Adipocyte (in vitro differentiated cells): ENCODE data around the gene OPCML.

Source experiments
- DNase-seq: peaks from one replicate; pipeline ENCODE4 v3.0.0-alpha.2; 2015; ENCODE audit warnings: low read depth
- H3K27me3 ChIP-seq: replicated peaks from 2 replicates; pipeline ENCODE4 v1.7.0; 2013; ENCODE audit warnings: mild to moderate bottlenecking, low read length, moderate library complexity; ENCODE audit not compliant: control insufficient read depth, insufficient read depth
- H3K36me3 ChIP-seq: 2 replicates; pipeline ENCODE4 v1.7.0; 2013; ENCODE audit warnings: low read length, mild to moderate bottlenecking, moderate library complexity; ENCODE audit not compliant: control insufficient read depth, insufficient read depth, severe bottlenecking
- H3K4me1 ChIP-seq: 2 replicates; pipeline ENCODE4 v1.7.0; 2013; ENCODE audit warnings: mild to moderate bottlenecking, low read length, moderate library complexity; ENCODE audit not compliant: control insufficient read depth, insufficient read depth
- H3K4me3 ChIP-seq: 2 replicates; pipeline ENCODE4 v1.7.0; 2013; ENCODE audit warnings: mild to moderate bottlenecking, low read length, moderate library complexity
- H3K9ac ChIP-seq: 2 replicates; pipeline ENCODE4 v1.7.0; 2013; ENCODE audit warnings: mild to moderate bottlenecking, low read length, moderate library complexity
- H3K9me3 ChIP-seq: 2 replicates; pipeline ENCODE4 v1.7.0; 2013; ENCODE audit warnings: mild to moderate bottlenecking, low read length, moderate library complexity; ENCODE audit not compliant: control insufficient read depth

OPCML gene

GRCh38 chr11:133346137-133346536 lies 186.2 kb downstream of the OPCML start:
- no peaks in the 10 kb centered on the region for H3K36me3 ChIP-seq

GRCh38 chr11:133343951-133344350 lies 188.3 kb downstream of the OPCML start:
- H3K4me3 ChIP-seq = no peak overlapping the region
- no peak overlapping the region for H3K9ac ChIP-seq
- H3K27me3 ChIP-seq = no peaks in the 10 kb centered on the region
- no peaks in the 10 kb centered on the region for H3K36me3 ChIP-seq
- no peaks in the 10 kb centered on the region for H3K4me1 ChIP-seq
- H3K9me3 ChIP-seq = no peaks in the 10 kb centered on the region
- no peak for DNase-seq

More at GRCh38 chr11:133346137-133346536, 186.2 kb downstream of the OPCML start:
- no peaks in the 10 kb centered on the region for H3K4me1 ChIP-seq
- no peaks in the 10 kb centered on the region for H3K9me3 ChIP-seq
- H3K4me3 ChIP-seq = no peak overlapping the region
- H3K27me3 ChIP-seq = no peaks in the 10 kb centered on the region
- H3K9ac ChIP-seq = no peak overlapping the region
- no peak for DNase-seq

- H3K4me3 ChIP-seq = no peak overlapping the region
- no peaks in the 10 kb centered on the region for H3K27me3 ChIP-seq
- no peak overlapping the region for H3K9ac ChIP-seq
- H3K9me3 ChIP-seq = no peaks in the 10 kb centered on the region
- no peaks in the 10 kb centered on the region for H3K36me3 ChIP-seq
- DNase-seq = no peak
- H3K4me1 ChIP-seq = no peaks in the 10 kb centered on the region
These were observed 192.7 kb downstream of the OPCML start for GRCh38 chr11:133339495-133340140.

GRCh38 chr11:133338588-133338987 lies 193.7 kb downstream of the OPCML start:
- no peaks in the 10 kb centered on the region for H3K9me3 ChIP-seq
- no peaks in the 10 kb centered on the region for H3K4me1 ChIP-seq
- no peak for DNase-seq
- H3K9ac ChIP-seq = no peak overlapping the region
- H3K36me3 ChIP-seq = no peaks in the 10 kb centered on the region
- no peak overlapping the region for H3K4me3 ChIP-seq
- H3K27me3 ChIP-seq = no peaks in the 10 kb centered on the region

- no peaks in the 10 kb centered on the region for H3K36me3 ChIP-seq
- H3K27me3 ChIP-seq = no peaks in the 10 kb centered on the region
- H3K4me1 ChIP-seq = no peaks in the 10 kb centered on the region
- DNase-seq = no peak
- H3K4me3 ChIP-seq = no peak overlapping the region
- no peak overlapping the region for H3K9ac ChIP-seq
- H3K9me3 ChIP-seq = no peaks in the 10 kb centered on the region
These were observed 194.3 kb downstream of the OPCML start for GRCh38 chr11:133337951-133338418.

- no peaks in the 10 kb centered on the region for H3K4me1 ChIP-seq
These were observed 195.1 kb downstream of the OPCML start for GRCh38 chr11:133337193-133337592.

GRCh38 chr11:133331031-133331430 lies 201.3 kb downstream of the OPCML start:
- Histone ChIP-seq H3K9ac (no peak overlapping the region), H3K27me3 (no peaks in the 10 kb centered on the region), H3K4me1 (no peaks in the 10 kb centered on the region)

More at GRCh38 chr11:133337193-133337592, 195.1 kb downstream of the OPCML start:
- Histone ChIP-seq H3K36me3 (no peaks in the 10 kb centered on the region), H3K27me3 (no peaks in the 10 kb centered on the region), H3K9ac (no peak overlapping the region), H3K9me3 (no peaks in the 10 kb centered on the region), H3K4me3 (no peak overlapping the region)
- no peak for DNase-seq

GRCh38 chr11:133326849-133327248 lies 205.5 kb downstream of the OPCML start:
- DNase-seq = no peak
- no peak overlapping the region for H3K9ac ChIP-seq

More at GRCh38 chr11:133331031-133331430, 201.3 kb downstream of the OPCML start:
- Histone ChIP-seq H3K36me3 (no peaks in the 10 kb centered on the region), H3K9me3 (no peaks in the 10 kb centered on the region), H3K4me3 (no peak overlapping the region)
- DNase-seq = no peak

GRCh38 chr11:133326332-133326731 lies 206.0 kb downstream of the OPCML start:
- Histone ChIP-seq H3K9me3 (no peaks in the 10 kb centered on the region), H3K36me3 (no peaks in the 10 kb centered on the region), H3K4me3 (no peak overlapping the region)

More at GRCh38 chr11:133326849-133327248, 205.5 kb downstream of the OPCML start:
- Histone ChIP-seq H3K9me3 (no peaks in the 10 kb centered on the region), H3K27me3 (no peaks in the 10 kb centered on the region), H3K4me1 (no peaks in the 10 kb centered on the region), H3K4me3 (no peak overlapping the region), H3K36me3 (no peaks in the 10 kb centered on the region)

GRCh38 chr11:133325711-133326110 lies 206.6 kb downstream of the OPCML start:
- H3K4me3 ChIP-seq = no peak overlapping the region
- H3K4me1 ChIP-seq = no peaks in the 10 kb centered on the region
- no peaks in the 10 kb centered on the region for H3K9me3 ChIP-seq
- H3K36me3 ChIP-seq = no peaks in the 10 kb centered on the region
- H3K9ac ChIP-seq = no peak overlapping the region
- DNase-seq = no peak
- no peaks in the 10 kb centered on the region for H3K27me3 ChIP-seq

More at GRCh38 chr11:133326332-133326731, 206.0 kb downstream of the OPCML start:
- Histone ChIP-seq H3K27me3 (no peaks in the 10 kb centered on the region), H3K4me1 (no peaks in the 10 kb centered on the region), H3K9ac (no peak overlapping the region)
- DNase-seq = no peak

GRCh38 chr11:133323354-133323753 lies 208.9 kb downstream of the OPCML start:
- H3K4me1 ChIP-seq = no peaks in the 10 kb centered on the region
- no peak overlapping the region for H3K9ac ChIP-seq
- no peak for DNase-seq
- no peaks in the 10 kb centered on the region for H3K27me3 ChIP-seq
- no peaks in the 10 kb centered on the region for H3K9me3 ChIP-seq
- H3K4me3 ChIP-seq = no peak overlapping the region
- no peaks in the 10 kb centered on the region for H3K36me3 ChIP-seq

GRCh38 chr11:133318221-133318620 lies 214.1 kb downstream of the OPCML start:
- no peak for DNase-seq
- no peak overlapping the region for H3K9ac ChIP-seq
- H3K4me1 ChIP-seq = no peaks in the 10 kb centered on the region
- H3K36me3 ChIP-seq = no peaks in the 10 kb centered on the region
- H3K27me3 ChIP-seq = no peaks in the 10 kb centered on the region
- H3K4me3 ChIP-seq = no peak overlapping the region
- H3K9me3 ChIP-seq = no peaks in the 10 kb centered on the region
